ENCODE data around the gene IRAK2.

DNA sequence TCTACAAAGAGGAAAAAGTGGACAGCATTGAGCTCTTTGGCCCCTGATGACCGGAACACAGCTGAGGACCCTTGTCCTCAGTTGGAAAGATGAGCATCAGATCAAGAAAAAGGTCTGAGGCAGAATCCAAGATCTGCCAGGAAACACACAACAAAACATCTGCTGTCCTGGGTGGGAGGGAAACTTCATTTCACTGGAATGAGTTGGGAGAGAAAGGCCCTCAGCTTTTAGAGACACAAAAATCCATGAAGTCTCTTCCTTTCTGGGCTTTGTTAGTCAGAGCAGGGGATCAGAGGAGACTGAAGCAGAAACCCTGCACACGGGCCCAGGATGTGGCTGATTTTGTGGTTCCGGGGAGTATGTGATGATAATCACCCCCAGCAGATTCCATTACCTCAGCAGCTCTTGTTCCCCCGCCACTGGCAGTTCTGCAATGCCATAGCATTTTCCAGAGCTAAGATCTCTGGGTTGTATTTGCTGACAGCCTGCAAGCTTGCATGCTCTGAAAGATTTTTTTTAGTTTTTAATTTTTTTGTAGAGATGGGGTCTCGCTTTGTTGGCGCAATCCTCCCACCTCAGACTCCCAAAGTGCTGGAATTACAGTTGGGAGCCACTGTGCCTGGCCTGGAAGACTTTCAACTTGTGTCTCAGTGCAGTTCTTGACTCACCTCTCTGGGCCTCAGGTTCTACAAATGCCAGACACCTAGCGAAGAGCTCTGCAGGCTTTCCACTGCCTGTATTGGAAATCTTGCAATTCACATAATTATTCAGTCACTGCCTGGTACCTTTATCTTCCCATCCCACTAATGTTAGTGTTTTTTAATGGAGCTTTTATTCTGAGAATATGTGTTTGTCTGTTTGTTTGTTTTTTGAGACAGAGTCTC is 77.7 kb downstream of the IRAK2 start:
- TF ChIP-seq POLR2AphosphoS5 (IDR thresholded peaks at IDR 0.05; ENCODE audit: borderline replicate concordance, low read depth, low read length) = no peak
- TF ChIP-seq EZH2 (IDR thresholded peaks at IDR 0.05) = no peak
- no peak for TF ChIP-seq FOXP2 (optimal IDR thresholded peaks at IDR 0.05; ENCODE audit: control extremely low read depth, extremely low read length, insufficient read depth)

Measured in SK-N-MC (cell line).